Islet precursor cell (in vitro differentiated cells): Measurements from ENCODE around the gene CLDN24.
"Not testable (repeated sequence)": the region's sequence is repeated elsewhere in the genome, so short reads cannot be mapped to it uniquely, and the experiment has no call there.

Experiments used
- DNase-seq: peaks from one replicate; pipeline ENCODE4 v3.0.0-alpha.2; 2018

Gene CLDN24

DNA sequence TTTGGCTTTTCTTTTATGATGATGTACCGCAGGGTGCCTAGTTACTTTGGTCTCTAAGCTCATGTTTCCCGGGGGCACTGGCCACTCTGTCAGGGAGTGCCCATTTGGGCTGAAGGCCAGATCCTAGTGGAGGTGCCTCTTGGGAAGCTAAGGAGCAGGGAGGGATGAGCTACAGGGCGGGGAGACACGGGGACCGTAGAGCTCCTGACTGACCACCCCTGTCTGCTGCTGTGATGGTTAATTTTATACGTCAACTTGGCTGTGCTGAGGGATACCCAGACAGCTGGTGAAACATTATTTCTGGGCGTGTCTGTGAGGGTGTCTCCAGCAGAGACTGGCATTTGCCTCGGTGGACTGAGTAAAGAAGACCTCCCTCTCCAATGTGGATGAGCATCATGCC lies 24.9 kb upstream of the CLDN24 start:
- no peak for DNase-seq

DNA sequence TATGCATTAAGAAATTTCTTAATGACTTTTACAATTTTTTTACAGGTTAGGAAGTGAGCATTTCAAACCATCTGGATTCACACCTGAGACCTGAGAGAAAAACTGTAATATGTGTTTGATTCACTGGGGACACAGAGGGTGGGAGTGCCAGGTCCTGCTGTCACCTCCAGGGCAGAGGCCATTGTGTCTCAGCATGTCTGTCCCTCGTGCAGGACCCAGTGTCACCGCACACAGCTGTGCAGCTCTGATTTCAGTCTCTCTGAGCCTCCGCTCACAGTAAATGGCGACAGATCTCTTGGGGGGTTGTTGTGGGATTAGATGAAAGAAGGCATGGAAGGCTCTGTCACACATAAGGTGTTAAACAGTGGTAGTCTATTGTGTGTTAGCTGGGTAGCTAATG lies 23.0 kb upstream of the CLDN24 start:
- DNase-seq = no peak

DNA sequence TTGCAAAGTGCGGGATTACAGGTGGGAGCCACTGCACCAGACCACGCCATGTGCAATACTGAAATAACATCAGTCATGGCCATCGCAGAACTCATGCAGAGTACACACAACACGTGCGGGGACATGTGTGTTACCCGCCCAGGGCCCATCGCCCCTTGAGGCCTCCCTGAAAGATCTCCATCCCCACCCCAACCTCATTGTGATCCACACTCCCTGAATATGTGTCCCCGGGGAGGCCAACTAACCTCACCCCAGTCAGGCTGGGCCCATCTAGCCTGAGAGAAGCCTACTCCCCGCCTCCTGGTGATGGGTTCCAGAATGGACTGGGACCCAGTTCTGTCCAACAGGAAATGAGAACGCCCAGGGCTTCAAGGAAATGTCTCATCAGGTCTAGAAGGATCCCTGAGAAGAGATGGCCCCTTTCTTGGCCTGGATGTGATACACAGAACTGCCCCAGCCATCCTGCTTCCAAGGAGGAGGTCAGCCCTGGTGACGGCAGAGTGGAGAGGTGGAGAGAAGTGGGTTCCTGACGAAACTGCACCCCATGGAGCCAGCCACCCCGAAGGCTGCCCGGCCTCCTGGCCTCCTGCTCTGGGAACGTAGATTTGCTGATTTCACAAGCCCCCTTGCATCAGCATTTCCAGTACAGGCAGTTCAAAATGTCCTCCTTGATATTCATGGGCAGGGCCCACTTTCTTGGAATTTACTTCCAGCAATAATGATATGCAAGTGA lies 22.5 kb upstream of the CLDN24 start:
- no peak for DNase-seq

DNA sequence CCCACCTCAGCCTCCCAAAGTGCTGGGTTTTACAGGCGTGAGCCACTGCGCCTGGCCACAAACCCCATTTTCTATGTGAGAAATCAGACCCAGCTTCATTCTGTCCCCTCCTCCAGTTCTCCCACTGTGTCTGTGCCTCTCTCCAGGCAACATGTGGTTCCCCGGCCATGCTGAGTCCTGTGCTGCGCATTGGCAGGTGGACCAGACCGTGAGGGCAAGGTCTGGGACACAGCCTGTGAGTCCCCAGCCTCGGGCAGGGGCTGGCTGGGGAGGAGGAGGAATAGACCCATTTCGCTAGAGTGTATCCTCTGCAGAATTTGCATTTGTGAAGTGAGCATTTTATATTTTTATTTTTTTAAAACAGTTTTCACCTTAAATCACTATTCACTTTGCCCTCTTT lies 21.5 kb upstream of the CLDN24 start:
- no peak for DNase-seq

DNA sequence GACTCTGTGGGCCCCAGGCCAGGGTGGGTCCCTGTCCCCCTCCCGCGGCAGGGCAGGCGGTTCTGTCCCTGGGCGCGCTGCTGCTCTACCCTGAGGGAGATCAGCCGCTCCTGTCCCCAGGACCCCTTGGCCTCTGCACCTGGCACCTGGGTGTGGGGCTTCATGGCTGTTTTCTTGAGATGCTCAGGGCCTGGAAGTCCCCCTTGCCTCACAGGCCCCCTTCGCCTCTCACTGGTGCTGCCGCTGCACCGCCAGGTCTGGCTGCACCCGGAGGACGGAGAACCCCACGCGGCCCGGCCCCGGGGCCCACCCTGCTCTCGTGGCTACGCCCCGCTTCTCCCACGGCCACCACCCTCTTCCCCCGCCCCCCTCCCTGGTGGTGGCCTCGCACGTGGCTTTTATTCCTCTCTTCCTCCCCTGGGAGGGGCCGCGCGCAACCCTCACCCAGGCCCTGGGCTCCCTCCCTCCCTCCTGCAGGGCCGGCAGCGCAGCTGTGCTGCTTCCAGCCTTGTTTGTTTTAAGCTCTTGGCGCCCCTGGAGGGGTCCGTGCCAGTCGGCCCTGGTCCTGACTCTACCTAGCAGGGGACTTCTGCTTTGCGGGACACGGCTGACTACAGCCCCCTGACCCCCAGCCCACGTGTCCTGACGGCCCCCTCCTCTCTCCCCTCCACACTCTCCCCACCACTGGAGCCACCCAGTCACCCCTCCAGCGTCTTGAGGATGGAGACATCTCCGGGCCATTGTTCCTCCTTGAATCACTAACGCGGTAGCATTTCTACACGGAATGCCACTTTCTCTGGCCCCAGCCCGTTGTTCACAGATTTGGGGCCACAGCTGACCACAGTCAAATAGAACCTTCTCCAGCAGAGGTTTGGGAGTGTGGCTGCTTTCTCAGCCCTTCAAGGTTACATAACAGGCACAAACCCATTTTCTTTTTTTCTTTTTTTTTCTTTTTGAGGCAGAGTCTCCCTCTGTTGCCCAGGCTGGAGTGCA lies 20.6 kb upstream of the CLDN24 start:
- DNase-seq = peak; percentile 49

DNA sequence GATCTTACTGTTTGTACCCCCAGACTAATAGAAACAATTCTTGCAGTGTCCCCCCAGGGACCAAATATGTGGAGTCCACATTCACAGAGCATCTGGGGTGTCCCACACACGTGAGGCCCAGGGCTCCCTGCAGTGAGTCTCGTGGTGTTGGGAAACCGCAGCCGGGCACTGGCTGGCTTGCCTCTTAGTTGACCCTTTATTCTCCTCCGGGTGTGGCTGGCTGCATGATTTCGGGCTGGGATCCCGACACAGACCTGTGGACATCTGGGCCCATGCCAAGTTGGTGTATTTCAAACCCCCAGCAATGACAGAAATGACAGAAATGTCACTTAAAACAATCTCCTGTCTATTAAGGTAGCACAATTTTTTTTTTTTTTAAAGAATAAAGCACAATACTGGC lies 15.6 kb upstream of the CLDN24 start:
- DNase-seq = peak; percentile 40

DNA sequence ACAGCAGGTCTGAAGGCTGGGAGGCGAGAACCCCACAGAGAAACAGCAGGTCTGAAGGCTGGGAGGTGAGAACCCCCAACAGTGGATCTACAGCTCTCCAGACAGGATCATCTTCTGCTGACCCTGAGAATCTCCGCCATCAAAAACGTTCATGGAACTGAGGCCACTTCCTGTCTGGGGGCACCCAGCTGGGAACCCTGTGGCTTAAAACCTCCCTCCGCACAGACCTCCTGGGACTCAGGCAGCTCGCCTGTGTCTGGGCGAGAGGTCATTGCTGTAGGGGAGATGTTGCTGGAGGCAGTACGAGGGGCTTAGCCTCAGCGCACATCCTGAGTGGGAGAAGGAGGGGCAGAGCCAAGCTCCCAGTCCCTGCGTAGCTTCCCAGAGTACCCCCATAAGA lies 15.1 kb upstream of the CLDN24 start:
- DNase-seq = peak; percentile 45

DNA sequence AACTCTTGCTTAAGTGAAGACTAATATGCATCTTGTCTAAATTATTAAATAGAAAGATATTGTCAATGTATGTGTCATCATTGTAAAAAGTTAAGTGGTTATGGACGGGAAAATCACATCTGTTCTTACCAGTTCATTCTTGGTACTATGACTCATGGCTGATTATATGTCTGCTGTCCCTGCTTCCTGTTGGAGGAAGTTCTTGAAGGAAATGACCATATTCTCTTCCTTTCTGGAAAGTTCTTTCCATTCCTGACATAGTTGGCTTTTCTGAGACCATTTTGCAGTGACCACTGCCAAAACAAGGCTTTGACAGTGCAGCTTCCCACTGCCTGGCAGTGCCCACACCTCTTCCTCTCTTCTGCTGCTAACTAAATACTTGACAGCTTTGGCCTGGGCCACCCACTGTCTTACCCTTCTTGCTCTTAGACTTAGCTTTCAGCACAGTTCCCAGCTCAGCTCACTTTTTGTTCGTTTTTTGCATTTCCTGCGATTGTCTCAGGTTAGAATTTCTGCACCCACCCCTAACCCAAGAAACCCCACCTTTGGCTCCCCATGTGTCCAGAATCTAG lies 13.2 kb upstream of the CLDN24 start:
- peak; percentile 63 for DNase-seq

DNA sequence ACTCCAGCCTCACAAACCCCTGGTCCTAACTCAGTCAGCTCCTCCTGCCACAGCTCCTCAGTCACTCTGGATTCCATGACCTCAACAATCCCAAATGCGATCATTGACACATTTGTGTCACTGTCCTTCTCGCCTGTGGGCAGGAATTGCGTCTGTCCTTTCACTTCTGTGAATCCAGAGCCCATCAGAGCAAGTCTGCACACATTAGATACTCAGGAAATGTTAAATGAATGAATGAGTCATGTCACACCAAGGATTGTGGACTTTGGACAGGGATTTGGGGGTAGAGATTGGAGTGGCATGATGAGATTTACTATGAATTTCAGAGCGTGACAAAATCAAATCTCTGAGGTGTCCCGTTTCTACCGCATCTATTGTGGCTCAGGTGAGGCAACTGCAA lies 11.8 kb upstream of the CLDN24 start:
- peak; percentile 60 for DNase-seq

DNA sequence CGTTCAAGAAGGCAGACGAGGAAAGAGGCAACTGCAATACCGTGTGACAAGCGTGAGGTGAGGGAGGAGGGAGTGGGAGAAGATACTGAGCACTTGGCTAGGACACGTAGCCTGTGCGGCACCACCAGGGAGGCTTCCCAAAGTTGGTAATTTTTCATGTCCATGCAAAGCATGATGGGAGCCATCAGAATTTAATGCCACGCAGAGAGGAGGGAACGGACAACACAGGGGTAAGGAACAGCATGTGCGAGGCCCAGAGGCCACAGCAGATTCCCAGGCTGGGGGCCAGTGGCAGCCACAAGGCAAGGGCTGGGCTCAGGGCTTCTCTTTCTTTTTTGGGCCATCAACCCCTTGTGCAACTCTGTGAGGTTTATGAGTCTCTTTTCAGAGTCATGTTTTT lies 11.0 kb upstream of the CLDN24 start:
- DNase-seq = peak; percentile 33

DNA sequence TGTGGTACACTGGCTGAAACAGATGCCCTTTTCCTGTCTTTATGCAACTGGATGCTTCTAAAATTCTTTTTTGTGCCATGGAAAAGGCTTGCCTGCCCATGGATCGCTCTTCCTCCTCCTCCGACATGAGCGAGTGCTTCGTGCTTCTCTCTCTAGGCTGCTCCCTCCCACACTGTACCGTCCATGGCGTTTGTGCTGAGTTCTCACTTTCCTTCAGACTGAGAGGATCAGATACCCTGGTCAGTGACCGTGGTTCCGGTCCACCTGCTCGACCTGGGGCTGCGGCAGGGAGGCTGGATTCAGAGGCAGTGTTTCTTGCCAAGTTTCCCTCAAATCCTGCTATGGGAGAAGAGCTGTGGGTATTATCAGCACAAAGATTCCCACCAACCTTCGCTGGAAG lies 10.2 kb upstream of the CLDN24 start:
- peak; percentile 38 for DNase-seq

DNA sequence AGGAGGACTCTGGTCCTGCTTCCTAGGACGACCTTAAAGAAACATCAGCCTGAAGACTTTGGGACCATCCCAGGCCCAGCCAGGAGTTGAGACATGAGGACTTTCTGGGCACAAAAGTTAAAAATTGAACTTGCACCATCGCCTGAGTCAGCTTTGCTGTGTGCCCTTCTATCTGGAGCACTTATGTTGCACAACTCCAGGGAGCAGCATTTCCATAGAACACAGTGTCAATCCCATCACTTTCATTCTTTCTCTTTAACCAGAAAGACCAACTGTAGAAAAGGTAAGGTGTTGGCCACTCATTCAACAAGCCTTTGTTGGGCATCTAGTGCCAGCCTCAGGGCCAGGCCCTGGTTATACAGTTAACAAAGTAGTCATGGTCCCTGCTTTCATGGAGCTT lies 8.6 kb upstream of the CLDN24 start:
- no peak for DNase-seq

DNA sequence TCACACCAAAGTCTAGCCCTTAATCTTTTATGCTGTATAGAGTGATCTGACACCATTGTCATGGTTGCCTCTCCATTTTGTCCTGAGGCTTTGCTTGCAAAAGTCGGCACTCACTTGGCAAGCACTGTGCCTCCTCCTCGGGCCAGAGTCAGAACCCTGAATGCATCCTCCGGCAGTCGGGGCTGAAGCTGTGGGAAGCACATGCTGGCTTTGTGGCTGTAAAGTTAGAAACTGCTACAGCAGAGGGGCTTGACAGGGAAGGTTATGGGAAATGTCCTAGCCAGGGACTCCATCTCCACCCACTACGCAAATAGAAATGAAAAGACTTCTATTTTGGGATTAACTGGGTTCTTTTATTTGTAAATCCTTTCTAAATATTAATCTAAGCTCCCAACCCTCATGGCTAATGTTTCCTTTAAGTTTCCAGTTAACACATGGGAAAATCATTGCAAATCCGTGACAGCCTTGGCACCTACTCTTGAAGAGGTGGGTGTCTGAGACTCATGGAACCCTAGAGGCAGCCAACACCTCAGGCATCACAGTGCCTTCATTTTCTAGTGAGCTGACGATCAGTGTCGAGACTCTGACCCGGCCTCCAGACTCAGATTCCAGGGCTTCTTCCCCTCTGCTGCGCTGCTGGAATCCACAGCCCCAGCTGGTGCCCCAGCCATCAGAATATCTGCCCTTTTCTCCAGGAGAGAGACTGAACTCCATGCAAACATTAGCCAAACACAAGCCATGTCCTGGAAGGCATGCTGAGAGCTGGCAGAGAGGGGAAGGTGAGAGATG lies 7.9 kb upstream of the CLDN24 start:
- peak; percentile 34 for DNase-seq

DNA sequence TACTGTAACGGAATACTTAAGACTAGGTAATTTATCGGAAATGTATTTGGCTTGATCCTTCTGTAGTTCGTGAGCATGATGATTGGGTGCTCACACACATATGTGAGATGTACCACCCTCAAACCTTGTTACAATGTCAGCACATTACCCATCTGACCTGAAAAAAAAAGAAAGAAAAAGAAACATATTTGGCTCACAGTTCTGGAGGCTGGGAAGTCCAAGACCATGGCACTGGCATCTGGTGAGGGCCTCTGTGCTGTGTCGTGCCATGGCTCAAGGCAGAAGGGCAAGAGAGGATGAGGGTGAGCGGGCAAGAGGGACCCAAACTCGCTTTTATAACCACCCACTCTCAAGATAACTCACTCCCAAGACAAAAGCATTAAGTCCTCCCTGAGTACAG lies 7.0 kb upstream of the CLDN24 start:
- no peak for DNase-seq

DNA sequence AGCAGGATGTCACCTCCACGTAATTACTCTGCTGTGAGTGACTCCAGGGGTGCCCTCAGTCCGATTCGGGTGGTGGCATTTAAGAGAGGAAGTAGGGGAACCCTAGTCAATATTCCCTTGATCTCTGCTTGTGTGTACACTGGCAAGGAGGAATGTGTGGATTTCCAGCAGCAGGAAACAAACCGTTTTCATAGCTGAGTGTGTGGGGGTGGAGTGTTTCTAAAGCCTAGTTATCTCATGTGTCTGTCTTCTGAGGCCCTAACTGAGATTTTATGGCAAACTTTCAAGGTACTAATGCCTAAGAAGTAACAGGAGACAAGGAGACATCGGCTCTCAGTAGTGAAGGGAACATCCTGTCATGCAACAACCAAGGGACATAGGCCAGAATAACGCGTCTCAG lies 6.6 kb upstream of the CLDN24 start:
- peak; percentile 37 for DNase-seq

DNA sequence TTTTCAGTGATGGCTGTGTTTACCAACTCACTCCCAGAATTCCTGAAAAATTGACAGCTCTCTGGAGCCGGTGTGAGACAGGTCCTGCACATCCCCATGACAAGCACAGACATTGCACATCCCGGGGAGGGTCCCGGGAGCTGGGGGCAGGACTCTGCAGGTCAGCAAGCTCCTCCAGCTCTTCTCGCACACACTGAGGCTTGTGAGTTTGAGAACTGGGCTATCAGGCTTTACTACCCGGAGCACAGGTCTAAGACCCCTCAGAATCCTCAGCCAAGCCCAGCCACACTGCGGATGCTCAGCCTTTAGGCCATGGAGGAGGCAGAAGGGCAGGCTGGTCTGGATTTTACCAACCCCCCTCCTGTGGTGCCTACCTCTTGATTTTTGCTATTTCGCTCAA lies 5.6 kb upstream of the CLDN24 start:
- DNase-seq = peak; percentile 52

DNA sequence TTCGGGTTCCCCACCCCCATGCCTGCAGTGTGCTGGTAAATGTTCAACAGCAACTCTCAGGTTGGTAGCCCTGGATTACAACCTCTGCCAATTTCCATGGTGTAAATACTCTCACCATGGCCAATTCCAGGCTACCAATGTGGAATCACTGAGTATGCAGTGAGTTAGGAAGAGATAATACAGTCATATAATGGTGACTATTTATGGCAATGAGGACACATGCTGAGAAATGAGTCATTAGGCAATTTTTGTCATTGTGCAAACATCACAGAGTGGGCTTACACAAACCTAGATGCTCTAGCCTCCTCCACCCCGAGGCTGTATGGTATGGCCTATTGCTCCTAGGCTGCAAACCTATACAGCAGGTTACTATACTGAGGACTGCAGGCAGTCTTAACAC lies 4.6 kb upstream of the CLDN24 start:
- no peak for DNase-seq

DNA sequence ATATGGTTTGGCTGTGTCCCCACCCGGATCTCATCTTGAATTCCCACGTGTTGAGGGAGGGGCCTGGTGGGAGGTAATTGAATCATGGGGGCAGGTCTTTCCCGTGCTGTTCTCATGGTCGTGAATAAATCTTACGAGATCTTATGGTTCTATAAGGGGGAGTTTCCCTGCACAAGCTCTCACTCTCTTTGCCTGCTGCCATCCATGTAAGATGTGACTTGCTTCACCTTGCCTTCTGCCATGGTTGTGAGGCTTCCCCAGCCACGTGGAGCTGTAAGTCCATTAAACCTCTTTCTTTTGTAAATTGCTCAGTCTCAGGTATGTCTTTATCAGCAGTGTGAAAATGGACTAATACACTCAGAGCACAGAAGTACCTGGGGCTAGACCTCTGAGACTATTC lies 4.2 kb upstream of the CLDN24 start:
- not testable (repeated sequence) for DNase-seq

DNA sequence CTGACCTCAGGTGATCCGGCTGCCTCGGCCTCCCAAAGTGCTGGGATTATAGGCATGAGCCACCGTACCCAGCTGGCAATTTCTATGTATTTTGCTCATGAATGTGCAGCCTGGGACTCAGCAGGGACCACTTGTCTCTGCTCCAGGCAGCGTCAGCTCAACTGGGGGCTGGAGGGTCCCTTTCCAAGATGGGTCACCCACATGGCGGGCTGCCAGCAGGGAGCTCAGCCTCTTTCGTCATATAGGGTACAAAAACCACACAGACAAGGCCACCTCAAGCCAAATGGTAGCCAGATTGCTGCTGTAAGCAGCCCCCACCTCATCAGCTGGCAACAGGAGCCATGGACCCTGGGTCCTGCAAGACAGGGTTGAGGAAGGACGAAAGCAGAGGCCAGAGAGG lies 2.4 kb upstream of the CLDN24 start:
- peak; percentile 31 for DNase-seq

DNA sequence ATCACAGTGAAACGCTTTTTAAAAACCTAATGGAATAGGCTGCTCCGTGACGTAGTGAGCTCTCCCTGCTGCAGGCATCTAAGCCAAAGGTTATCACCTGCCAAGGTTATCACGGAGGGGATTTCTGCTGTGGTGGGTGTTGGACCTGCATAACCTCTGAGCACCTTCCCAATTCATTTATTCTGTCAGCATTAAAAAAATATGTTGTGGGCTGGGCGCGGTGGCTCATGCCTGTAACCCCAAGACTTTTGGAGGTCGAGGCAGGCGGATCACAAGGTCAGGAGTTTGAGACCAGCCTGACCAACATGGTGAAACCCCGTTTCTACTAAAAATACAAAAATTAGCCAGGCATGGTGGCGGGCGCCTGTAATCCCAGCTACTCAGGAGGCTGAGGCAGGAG lies 1.8 kb upstream of the CLDN24 start:
- DNase-seq = not testable (repeated sequence)

DNA sequence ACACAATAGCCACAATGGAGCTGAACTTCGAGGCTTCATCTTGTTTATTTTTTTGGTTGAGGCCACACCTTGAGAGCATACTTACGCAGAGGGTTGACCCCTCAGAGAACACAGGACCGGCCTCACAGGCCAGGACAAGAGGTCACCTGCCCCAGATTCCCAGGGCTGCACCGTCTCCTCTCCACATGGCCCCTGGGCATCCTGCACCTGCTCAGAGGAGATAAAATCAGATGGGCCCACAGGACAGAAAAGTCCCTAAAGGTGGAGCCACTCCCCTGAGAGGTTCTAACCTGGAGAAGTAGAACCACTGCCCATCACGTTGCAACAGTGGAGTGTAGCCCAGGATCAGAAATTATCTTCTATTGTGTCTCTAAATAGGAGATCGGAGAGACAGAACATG lies 1.1 kb upstream of the CLDN24 start:
- DNase-seq = peak; percentile 55

DNA sequence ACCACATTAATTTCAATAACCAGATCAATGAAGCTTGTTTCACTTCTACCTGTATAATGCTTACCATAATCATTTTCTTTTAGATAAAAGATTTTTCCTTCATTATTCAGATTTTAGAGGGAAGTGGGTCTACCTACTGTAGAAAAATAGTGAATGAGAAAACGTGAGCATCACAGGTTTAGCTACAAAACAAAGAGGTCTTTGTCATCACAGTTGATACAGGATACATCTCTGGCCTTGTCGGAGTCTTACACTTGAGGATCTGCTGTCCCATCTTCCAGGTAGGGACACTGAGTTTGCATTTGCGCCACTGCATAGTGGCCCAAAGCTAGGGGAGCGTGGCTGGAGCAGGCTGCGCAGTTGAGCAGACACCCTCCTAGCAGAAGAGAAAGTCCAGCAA lies 710 bp downstream of the CLDN24 start:
- no peak for DNase-seq

DNA sequence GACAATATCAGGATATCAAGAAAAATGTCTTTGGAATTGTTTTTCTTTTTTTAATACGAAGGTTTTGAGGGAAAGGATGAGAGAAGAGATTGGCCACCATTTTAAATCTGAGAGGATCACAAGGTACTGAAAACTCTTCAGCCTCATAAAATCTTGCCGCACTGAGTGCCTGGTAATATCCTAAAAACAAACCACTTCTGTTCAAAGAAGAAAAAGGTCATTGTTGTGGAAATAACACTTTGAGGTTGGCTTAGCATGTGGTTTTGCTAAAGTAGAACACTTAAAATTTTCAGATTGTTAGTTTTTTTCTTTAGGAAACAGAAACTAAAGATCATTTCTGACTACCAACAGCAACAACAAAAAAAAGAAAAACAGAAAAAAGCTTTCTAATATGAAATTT lies 1.1 kb downstream of the CLDN24 start:
- DNase-seq = no peak
